Measurements from ENCODE around the gene CHRNA7.

Gene CHRNA7

DNA sequence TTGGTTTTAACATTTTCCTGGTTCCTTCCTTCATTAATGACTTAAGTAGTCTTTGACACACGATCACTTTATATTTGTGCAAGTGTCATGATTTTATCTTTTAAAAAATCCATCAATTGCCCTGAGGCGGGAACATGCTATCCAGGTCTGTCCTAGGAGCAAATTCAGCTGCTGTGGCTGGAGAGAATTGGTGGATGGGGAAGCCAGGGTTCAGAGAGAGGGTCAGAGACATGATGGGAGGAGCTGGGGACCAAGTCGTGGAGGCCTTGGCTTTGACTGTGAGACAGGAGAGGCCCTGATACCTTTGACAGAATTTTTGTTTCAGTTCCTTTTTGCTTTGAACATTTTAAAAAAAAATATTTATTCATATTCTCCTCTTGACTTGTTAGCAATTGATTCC, 89.0 kb downstream of the CHRNA7 start:
- no peaks in the 10 kb centered on the region for H3K27me3 ChIP-seq (ENCODE audit: insufficient read depth, low read length)
- H3K4me3 ChIP-seq (ENCODE audit: low read length), result no peak overlapping the region
- H3K9me3 ChIP-seq (ENCODE audit: low read length), result no peaks in the 10 kb centered on the region
- H3K36me3 ChIP-seq (ENCODE audit: insufficient read depth, low read length), result no peaks in the 10 kb centered on the region
- no peaks in the 10 kb centered on the region for H3K4me1 ChIP-seq (ENCODE audit: insufficient read depth, low read length)
- no peak overlapping the region for H2AFZ ChIP-seq (ENCODE audit: low read depth, low read length)

DNA sequence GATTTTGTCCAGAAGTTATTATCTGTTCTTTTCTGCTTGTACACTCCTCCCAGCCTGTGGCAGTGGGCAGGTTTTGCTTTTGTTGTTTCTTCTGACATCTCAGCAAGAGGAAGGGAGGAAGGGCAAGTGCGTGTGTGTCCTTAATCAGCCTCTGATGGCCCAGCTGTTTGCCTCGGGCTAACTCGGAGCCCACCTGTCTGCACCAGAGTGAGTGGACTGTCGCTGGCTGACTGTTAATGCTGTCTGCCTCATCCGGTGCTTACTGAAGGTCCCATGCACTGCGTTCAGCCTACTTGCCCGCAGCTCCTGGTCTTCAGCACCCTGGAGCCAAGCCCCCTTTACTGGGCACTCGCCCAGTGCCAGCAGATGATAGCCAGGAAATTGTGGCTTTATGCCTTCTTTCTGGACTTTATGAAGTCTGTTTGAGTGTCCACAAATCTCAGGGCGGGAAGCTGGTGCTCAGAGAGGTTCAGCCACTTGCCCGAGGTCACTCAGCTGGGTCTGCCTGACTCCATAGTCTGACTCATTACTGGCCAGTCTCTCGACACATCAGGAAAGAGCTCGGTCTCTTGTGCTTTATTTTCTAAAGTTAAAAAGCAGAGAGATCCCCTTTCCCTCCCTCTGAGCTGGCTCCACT, 89.5 kb downstream of the CHRNA7 start:
- H2AFZ ChIP-seq (ENCODE audit: low read depth, low read length), result no peak overlapping the region
- no peaks in the 10 kb centered on the region for H3K4me1 ChIP-seq (ENCODE audit: insufficient read depth, low read length)
- H3K36me3 ChIP-seq (ENCODE audit: insufficient read depth, low read length), result no peaks in the 10 kb centered on the region
- H3K9me3 ChIP-seq (ENCODE audit: low read length), result no peaks in the 10 kb centered on the region
- no peaks in the 10 kb centered on the region for H3K27me3 ChIP-seq (ENCODE audit: insufficient read depth, low read length)
- no peak overlapping the region for H3K4me3 ChIP-seq (ENCODE audit: low read length)

DNA sequence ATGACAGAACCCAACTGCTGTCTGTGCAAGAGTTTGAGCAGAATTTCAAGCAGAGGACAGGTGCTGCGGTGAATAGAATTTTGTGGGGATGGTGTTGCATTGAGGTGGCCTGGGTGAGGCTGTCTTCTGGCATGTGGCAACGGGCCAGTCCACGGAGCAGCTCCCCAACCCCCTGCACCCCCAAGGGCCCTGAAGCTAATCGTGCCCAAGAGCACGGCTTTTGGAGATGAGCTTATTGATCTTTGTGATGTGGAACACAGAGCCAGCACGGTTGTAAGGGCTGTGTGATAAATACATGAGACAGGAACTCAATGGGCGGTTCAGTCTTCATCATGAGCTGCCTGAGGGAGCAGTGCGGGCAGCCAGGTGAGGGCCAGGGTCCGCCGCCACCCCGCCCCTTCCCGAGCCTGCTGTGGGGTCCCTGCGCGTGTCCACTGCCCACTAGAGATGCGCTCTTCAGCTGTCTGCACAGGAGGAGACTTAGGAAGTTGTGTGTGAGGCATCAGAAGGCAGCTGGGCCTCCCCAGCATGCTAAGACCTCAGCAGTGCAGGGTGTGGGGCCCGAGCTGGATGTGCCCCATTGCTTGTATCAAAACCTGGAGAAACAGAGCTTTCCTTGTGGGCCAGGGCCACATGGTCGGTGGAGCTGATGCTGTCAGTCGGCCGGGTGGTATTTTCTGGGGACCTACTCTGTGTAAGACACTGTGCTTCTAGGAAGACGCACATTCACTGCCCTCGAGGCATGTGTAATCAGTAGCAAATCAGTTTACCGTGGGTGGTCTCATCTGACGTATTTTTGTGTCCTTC, 90.5 kb downstream of the CHRNA7 start:
- Histone ChIP-seq H3K4me1 (ENCODE audit: insufficient read depth, low read length) (peaks cover 3% of the 10 kb centered on the region), H3K4me3 (ENCODE audit: low read length) (no peak overlapping the region), H3K9me3 (ENCODE audit: low read length) (no peaks in the 10 kb centered on the region), H3K27me3 (ENCODE audit: insufficient read depth, low read length) (no peaks in the 10 kb centered on the region), H3K36me3 (ENCODE audit: insufficient read depth, low read length) (no peaks in the 10 kb centered on the region), H2AFZ (ENCODE audit: low read depth, low read length) (no peak overlapping the region)

DNA sequence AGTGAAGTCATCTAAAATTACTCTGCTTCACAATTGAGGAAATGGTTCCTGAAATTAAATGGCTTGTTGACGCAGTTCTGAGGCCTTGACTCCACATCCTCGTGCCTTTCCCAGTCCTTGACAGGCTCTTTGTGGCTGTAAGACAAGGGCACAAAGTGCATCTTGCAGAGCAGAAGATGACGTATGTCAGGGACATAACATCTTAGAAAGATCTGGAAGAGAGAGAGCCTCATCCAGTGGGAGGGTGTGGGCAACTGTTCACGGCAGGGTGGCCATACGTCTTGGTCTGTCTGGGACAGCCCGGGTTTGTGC, 91.0 kb downstream of the CHRNA7 start:
- Histone ChIP-seq H3K27me3 (ENCODE audit: insufficient read depth, low read length) (no peaks in the 10 kb centered on the region), H3K4me3 (ENCODE audit: low read length) (no peak overlapping the region), H2AFZ (ENCODE audit: low read depth, low read length) (no peak overlapping the region), H3K9me3 (ENCODE audit: low read length) (no peaks in the 10 kb centered on the region), H3K4me1 (ENCODE audit: insufficient read depth, low read length) (peaks cover 6% of the 10 kb centered on the region), H3K36me3 (ENCODE audit: insufficient read depth, low read length) (no peaks in the 10 kb centered on the region)

DNA sequence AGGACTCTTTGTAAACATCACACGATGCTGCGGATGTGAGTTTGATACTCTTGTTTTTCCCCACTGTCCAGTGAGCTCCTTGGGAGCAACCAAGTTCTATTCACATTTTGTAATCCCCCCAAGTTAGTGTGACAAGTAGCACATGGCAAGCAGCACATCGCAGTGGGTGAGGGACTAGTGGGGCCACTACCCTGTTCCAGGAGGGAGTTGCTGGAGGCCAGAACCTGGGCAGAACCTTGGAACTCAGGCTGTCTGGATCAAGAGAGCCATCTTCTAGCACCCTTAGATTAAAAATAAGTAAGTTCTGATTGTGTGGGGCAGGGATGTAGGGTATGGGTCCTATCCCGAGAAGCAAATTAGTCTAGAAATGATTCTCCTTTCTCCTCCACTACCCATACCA, 91.7 kb downstream of the CHRNA7 start:
- H3K4me1 ChIP-seq (ENCODE audit: insufficient read depth, low read length), result peaks cover 6% of the 10 kb centered on the region
- no peak overlapping the region for H2AFZ ChIP-seq (ENCODE audit: low read depth, low read length)
- H3K4me3 ChIP-seq (ENCODE audit: low read length), result no peak overlapping the region
- H3K36me3 ChIP-seq (ENCODE audit: insufficient read depth, low read length), result no peaks in the 10 kb centered on the region
- H3K9me3 ChIP-seq (ENCODE audit: low read length), result no peaks in the 10 kb centered on the region
- no peaks in the 10 kb centered on the region for H3K27me3 ChIP-seq (ENCODE audit: insufficient read depth, low read length)

DNA sequence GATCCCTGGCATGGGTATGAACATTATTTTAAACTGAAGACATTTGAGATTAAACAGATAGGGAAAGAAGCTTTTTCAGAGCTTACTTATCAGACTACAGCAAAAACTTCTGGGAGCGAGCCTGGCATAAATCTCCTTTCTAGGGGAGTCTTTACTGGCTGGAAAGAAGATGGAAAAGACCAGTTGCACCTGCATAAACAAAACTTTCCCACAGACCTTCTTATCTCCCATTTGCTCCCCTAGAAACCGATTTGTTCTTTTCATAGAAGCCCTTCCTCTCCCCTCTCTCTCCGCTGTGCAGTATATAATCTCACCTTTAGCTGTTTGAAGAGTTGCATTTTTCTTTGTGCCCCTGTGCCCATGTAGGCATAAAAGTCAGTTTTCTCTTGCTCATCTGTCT, 93.2 kb downstream of the CHRNA7 start:
- no peaks in the 10 kb centered on the region for H3K9me3 ChIP-seq (ENCODE audit: low read length)
- no peaks in the 10 kb centered on the region for H3K36me3 ChIP-seq (ENCODE audit: insufficient read depth, low read length)
- H3K27me3 ChIP-seq (ENCODE audit: insufficient read depth, low read length), result no peaks in the 10 kb centered on the region
- no peak overlapping the region for H2AFZ ChIP-seq (ENCODE audit: low read depth, low read length)
- peaks cover 6% of the 10 kb centered on the region for H3K4me1 ChIP-seq (ENCODE audit: insufficient read depth, low read length)
- no peak overlapping the region for H3K4me3 ChIP-seq (ENCODE audit: low read length)

DNA sequence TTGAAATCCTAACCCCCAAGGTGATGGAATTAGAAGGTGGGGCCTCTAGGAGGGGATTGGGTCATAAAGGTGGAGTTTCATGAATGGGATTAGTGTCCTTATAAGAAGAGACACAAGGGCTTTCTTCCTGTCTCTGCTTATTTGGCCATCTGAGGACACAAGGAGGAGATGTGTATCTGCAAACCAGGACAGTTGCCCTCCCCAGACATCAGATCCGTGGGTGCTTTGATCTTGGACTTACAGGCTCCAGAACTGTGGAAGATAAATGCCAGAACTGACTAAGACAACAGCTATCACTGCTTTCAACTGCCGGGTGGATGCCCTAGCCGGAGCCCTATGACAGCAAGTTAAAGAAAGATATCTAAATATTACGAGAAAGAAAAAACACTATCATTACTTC, 94.4 kb downstream of the CHRNA7 start:
- peaks cover 6% of the 10 kb centered on the region for H3K4me1 ChIP-seq (ENCODE audit: insufficient read depth, low read length)
- H3K27me3 ChIP-seq (ENCODE audit: insufficient read depth, low read length), result no peaks in the 10 kb centered on the region
- no peak overlapping the region for H2AFZ ChIP-seq (ENCODE audit: low read depth, low read length)
- no peaks in the 10 kb centered on the region for H3K9me3 ChIP-seq (ENCODE audit: low read length)
- no peaks in the 10 kb centered on the region for H3K36me3 ChIP-seq (ENCODE audit: insufficient read depth, low read length)
- no peak overlapping the region for H3K4me3 ChIP-seq (ENCODE audit: low read length)

DNA sequence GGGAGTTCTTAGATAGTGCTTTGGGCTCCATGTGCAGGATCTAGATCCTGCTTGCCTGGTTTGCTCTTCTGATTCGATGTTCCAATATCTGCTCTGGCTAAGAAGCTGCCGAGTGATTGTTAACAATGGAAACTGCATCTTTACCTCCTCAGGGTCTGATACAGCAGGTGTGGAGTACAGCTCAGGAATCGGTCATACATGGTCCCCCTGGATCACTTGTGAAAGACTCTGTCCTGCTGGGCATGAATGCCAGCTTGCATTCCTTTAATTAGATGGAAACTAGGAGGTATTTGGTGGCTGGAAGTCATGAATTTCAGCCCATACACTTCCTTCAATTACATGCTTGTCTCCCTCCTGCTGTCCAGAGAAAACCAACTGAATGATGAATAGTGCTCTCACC, 95.3 kb downstream of the CHRNA7 start:
- Histone ChIP-seq H3K27me3 (ENCODE audit: insufficient read depth, low read length) (no peaks in the 10 kb centered on the region), H2AFZ (ENCODE audit: low read depth, low read length) (no peak overlapping the region), H3K9me3 (ENCODE audit: low read length) (no peaks in the 10 kb centered on the region), H3K4me3 (ENCODE audit: low read length) (no peak overlapping the region), H3K4me1 (ENCODE audit: insufficient read depth, low read length) (peaks cover 6% of the 10 kb centered on the region), H3K36me3 (ENCODE audit: insufficient read depth, low read length) (no peaks in the 10 kb centered on the region)

DNA sequence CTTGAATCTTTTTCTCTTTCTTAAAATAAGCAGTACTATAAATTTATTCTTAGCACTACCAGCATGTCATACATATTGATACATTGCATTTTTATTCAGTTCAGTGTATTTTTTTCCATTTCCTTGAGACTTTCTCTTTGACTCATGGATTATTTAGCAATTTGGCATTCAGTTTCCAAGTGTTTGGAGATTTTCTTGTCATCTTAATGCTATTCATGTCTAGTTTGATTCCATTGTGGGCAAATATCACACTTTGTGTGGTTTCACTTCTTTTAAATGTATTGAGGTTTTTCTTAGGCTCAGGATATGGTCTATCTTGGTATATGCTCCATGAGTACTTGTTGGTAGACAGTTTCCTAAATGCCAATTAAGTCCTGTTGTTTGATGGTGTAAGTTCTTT, 99.5 kb downstream of the CHRNA7 start:
- no peaks in the 10 kb centered on the region for H3K27me3 ChIP-seq (ENCODE audit: insufficient read depth, low read length)
- peaks cover 3% of the 10 kb centered on the region for H3K9me3 ChIP-seq (ENCODE audit: low read length)
- no peak overlapping the region for H2AFZ ChIP-seq (ENCODE audit: low read depth, low read length)
- H3K36me3 ChIP-seq (ENCODE audit: insufficient read depth, low read length), result no peaks in the 10 kb centered on the region
- H3K4me1 ChIP-seq (ENCODE audit: insufficient read depth, low read length), result peaks cover 10% of the 10 kb centered on the region
- no peak overlapping the region for H3K4me3 ChIP-seq (ENCODE audit: low read length)

DNA sequence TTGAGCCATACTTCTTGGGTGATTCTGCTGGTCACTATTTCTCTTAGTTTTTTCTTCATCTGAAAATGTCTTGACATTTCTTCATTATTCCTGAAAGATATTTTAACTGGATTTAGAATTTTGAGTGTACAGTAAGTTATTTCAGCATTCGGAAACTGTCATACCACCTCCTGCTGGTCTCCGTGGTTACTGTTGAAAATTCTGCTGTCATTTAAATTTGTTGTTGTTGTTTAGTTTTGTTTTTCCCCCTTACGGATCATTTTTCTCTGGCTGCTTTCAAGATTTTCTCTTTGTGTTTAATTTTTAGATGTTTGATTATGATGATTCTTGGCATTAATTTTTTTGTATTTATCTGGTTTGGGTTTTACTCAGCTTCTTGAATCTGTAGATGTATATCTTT, 100.5 kb downstream of the CHRNA7 start:
- H3K4me1 ChIP-seq (ENCODE audit: insufficient read depth, low read length), result peaks cover 7% of the 10 kb centered on the region
- H3K9me3 ChIP-seq (ENCODE audit: low read length), result peaks cover 3% of the 10 kb centered on the region
- H2AFZ ChIP-seq (ENCODE audit: low read depth, low read length), result no peak overlapping the region
- H3K36me3 ChIP-seq (ENCODE audit: insufficient read depth, low read length), result no peaks in the 10 kb centered on the region
- H3K4me3 ChIP-seq (ENCODE audit: low read length), result no peak overlapping the region
- H3K27me3 ChIP-seq (ENCODE audit: insufficient read depth, low read length), result no peaks in the 10 kb centered on the region

DNA sequence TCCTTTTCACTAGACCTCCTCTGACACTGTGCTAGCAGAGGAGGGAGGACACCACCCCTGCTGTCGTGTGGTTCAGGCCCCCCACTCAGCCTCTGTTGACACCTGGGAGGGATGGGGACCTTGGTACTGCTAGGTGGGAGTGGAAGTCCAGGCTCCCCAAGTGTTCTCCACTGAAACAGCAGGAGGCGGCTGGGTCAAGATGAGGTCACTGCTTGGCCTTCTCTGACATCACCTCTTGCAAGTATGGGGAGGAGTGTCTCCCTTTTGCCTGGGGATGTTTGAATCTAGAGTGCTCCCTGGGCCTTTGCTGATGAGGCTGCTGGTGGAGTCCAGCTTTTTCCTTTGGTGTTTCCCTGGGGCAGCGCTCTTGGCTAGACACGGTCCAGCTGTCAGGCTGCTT, 101.5 kb downstream of the CHRNA7 start:
- no peak overlapping the region for H2AFZ ChIP-seq (ENCODE audit: low read depth, low read length)
- H3K36me3 ChIP-seq (ENCODE audit: insufficient read depth, low read length), result no peaks in the 10 kb centered on the region
- H3K4me3 ChIP-seq (ENCODE audit: low read length), result no peak overlapping the region

DNA sequence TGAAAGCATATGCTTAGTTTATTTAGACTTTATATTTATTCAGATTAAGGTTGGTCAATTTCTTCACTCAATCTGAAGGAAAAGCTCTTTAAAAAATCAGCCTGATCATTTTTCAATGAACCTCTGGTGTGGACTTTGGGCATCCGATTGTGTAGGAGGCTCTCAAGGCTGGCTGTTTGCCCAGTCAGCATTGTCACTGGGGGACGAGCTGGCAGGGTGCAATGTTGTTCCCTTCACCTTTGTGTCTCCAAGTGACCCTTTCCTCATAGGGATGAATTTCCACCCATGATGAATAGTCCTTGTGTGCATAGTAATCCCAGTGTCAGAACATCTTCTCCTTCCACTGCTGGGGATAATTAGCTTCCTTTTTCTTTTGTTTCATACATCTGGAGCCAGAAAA, 102.5 kb downstream of the CHRNA7 start:
- Histone ChIP-seq H3K27me3 (ENCODE audit: insufficient read depth, low read length) (no peaks in the 10 kb centered on the region), H3K36me3 (ENCODE audit: insufficient read depth, low read length) (no peaks in the 10 kb centered on the region), H3K4me1 (ENCODE audit: insufficient read depth, low read length) (peaks cover 4% of the 10 kb centered on the region), H2AFZ (ENCODE audit: low read depth, low read length) (no peak overlapping the region), H3K9me3 (ENCODE audit: low read length) (peaks cover 3% of the 10 kb centered on the region), H3K4me3 (ENCODE audit: low read length) (no peak overlapping the region)

More for the DNA sequence above, 101.5 kb downstream of the CHRNA7 start:
- Histone ChIP-seq H3K4me1 (ENCODE audit: insufficient read depth, low read length) (peaks cover 4% of the 10 kb centered on the region), H3K27me3 (ENCODE audit: insufficient read depth, low read length) (no peaks in the 10 kb centered on the region), H3K9me3 (ENCODE audit: low read length) (peaks cover 3% of the 10 kb centered on the region)

DNA sequence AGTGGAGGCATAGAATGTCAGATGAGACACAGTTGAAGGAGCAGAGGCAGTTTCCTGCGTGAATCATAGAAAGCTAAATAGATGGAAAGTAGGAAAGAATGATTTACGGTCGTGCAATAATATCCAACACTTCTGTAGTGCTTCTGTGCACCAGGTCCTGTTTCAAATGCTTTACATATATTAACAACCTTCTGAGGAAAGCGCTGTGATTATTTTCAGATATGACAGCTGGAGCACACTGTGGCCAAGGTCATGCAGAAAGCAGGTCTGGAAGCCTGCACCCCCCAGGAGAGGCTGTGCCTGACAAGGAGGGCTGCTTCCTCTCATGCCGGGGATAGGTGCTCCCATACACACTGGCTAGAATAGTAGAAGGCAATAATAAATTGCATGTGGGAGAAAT, 104.5 kb downstream of the CHRNA7 start:
- Histone ChIP-seq H3K9me3 (ENCODE audit: low read length) (peaks cover 3% of the 10 kb centered on the region), H3K27me3 (ENCODE audit: insufficient read depth, low read length) (no peaks in the 10 kb centered on the region), H3K4me1 (ENCODE audit: insufficient read depth, low read length) (peaks cover 4% of the 10 kb centered on the region)

DNA sequence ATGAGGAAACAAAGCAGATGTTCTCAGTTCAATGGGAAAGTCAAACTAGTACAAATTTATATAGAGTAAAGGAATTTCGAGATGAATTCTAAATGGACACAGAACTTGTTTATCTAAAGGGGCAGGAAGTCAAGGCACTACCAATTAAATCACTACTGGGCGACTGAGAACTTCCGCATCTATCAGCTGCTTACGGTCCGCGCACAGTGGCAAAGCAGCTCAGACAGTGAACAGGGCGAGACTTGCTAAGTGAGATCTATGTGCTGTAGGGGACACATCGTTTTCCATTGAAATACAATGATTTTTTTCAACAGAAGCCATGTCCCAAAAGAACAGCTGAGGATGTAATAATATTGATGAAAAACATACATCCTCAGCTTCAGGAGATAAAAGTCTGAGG, 105.0 kb downstream of the CHRNA7 start:
- H2AFZ ChIP-seq (ENCODE audit: low read depth, low read length), result no peak overlapping the region
- H3K36me3 ChIP-seq (ENCODE audit: insufficient read depth, low read length), result no peaks in the 10 kb centered on the region
- no peaks in the 10 kb centered on the region for H3K27me3 ChIP-seq (ENCODE audit: insufficient read depth, low read length)
- H3K4me1 ChIP-seq (ENCODE audit: insufficient read depth, low read length), result peaks cover 4% of the 10 kb centered on the region
- H3K4me3 ChIP-seq (ENCODE audit: low read length), result no peak overlapping the region
- H3K9me3 ChIP-seq (ENCODE audit: low read length), result peaks cover 3% of the 10 kb centered on the region

More for the DNA sequence above, 104.5 kb downstream of the CHRNA7 start:
- H3K4me3 ChIP-seq (ENCODE audit: low read length), result no peak overlapping the region
- H3K36me3 ChIP-seq (ENCODE audit: insufficient read depth, low read length), result no peaks in the 10 kb centered on the region
- no peak overlapping the region for H2AFZ ChIP-seq (ENCODE audit: low read depth, low read length)

All from neuron (in vitro differentiated cells).